ENCODE data around the gene EDC4.

Gene EDC4

GRCh38 chr16:67841816-67842508, 30.9 kb upstream of the EDC4 start, which contains the start of gene THAP11:
THAP11 (plus strand) TSS chr16:67842320; CDS start chr16:67842555, 235 bp downstream.
- peak within 1 kb of the TSS; percentile 95 for H3K4me3 ChIP-seq (ENCODE audit: low read depth, low read length)
- H3K27ac ChIP-seq, result peak within 1 kb of the TSS; percentile 96
- in situ Hi-C loops (cut with HindIII; ENCODE audit: low pct_ligation_motif_present, low sequenced_read_pairs), result no loop called here
- TF ChIP-seq, protein P1, sequence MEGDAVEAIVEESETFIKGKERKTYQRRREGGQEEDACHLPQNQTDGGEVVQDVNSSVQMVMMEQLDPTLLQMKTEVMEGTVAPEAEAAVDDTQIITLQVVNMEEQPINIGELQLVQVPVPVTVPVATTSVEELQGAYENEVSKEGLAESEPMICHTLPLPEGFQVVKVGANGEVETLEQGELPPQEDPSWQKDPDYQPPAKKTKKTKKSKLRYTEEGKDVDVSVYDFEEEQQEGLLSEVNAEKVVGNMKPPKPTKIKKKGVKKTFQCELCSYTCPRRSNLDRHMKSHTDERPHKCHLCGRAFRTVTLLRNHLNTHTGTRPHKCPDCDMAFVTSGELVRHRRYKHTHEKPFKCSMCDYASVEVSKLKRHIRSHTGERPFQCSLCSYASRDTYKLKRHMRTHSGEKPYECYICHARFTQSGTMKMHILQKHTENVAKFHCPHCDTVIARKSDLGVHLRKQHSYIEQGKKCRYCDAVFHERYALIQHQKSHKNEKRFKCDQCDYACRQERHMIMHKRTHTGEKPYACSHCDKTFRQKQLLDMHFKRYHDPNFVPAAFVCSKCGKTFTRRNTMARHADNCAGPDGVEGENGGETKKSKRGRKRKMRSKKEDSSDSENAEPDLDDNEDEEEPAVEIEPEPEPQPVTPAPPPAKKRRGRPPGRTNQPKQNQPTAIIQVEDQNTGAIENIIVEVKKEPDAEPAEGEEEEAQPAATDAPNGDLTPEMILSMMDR (IDR thresholded peaks at IDR 0.05; ENCODE audit: low read depth, low read length, missing control alignments), result peak; percentile 87
- no peaks in the 10 kb centered on the region for H3K36me3 ChIP-seq (replicated peaks)
- DNase-seq, result peak; percentile 87
- no peaks in the 10 kb centered on the region for H3K27me3 ChIP-seq (replicated peaks)

DNA sequence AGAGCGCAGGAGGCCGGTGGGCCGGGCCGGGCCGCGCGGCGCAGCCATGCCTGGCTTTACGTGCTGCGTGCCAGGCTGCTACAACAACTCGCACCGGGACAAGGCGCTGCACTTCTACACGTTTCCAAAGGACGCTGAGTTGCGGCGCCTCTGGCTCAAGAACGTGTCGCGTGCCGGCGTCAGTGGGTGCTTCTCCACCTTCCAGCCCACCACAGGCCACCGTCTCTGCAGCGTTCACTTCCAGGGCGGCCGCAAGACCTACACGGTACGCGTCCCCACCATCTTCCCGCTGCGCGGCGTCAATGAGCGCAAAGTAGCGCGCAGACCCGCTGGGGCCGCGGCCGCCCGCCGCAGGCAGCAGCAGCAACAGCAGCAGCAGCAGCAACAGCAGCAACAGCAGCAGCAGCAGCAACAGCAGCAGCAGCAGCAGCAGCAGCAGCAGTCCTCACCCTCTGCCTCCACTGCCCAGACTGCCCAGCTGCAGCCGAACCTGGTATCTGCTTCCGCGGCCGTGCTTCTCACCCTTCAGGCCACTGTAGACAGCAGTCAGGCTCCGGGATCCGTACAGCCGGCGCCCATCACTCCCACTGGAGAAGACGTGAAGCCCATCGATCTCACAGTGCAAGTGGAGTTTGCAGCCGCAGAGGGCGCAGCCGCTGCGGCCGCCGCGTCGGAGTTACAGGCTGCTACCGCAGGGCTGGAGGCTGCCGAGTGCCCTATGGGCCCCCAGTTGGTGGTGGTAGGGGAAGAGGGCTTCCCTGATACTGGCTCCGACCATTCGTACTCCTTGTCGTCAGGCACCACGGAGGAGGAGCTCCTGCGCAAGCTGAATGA, 30.1 kb upstream of the EDC4 start:
- DNase-seq, result peak; percentile 41
- TF ChIP-seq, protein P1 (IDR thresholded peaks at IDR 0.05; ENCODE audit: low read depth, low read length, missing control alignments), result peak; percentile 61
- in situ Hi-C loops (cut with HindIII; ENCODE audit: low pct_ligation_motif_present, low sequenced_read_pairs), result no loop called here
- Histone ChIP-seq H3K4me3 (ENCODE audit: low read depth, low read length) (peak overlapping the region; percentile 95), H3K36me3 (replicated peaks) (no peaks in the 10 kb centered on the region), H3K27me3 (replicated peaks) (no peaks in the 10 kb centered on the region), H3K27ac (peak overlapping the region; percentile 96)

DNA sequence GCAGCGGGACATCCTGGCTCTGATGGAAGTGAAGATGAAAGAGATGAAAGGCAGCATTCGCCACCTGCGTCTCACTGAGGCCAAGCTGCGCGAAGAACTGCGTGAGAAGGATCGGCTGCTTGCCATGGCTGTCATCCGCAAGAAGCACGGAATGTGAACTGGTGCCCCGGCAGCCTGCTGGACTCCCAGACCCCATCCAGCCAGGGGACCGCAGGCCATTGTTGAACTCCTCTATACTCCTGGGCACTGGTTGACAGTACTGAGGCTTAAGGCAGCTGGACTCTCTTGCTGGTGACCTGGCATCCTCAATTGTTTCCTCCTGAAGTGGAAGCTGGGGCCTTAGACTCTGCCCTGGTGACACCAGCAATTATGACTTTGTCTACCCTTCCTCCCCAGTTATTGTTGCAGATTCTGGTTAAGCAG, 29.5 kb upstream of the EDC4 start:
- Histone ChIP-seq H3K36me3 (replicated peaks) (no peaks in the 10 kb centered on the region), H3K4me3 (ENCODE audit: low read depth, low read length) (peak overlapping the region; percentile 95), H3K27ac (peak overlapping the region; percentile 96), H3K27me3 (replicated peaks) (no peaks in the 10 kb centered on the region)
- TF ChIP-seq, protein P1 (IDR thresholded peaks at IDR 0.05; ENCODE audit: low read depth, low read length, missing control alignments), result no peak
- no peak for DNase-seq
- in situ Hi-C loops (cut with HindIII; ENCODE audit: low pct_ligation_motif_present, low sequenced_read_pairs), result no loop called here

DNA sequence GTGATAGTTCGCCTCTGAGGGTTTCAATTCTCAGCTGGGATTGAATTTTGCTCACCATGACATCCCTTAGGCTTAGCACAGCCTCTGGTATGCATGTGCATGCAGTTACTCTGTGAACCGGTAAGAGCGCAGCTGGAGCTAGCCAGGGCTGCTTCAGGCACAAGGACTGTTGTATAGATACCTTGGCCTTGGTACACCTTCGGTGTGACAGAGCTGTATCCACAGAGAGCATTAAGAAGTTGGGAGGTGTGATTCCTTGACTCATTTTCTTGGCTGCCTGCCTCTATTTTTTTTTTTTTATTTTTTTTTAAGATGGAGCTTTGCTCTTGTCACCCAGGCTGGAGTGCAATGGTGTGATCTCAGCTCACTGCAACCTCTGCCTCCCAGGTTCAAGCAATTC, 28.4 kb upstream of the EDC4 start:
- H3K36me3 ChIP-seq (replicated peaks), result no peaks in the 10 kb centered on the region
- TF ChIP-seq, protein P1 (IDR thresholded peaks at IDR 0.05; ENCODE audit: low read depth, low read length, missing control alignments), result no peak
- H3K27me3 ChIP-seq (replicated peaks), result no peaks in the 10 kb centered on the region
- no peak overlapping the region for H3K27ac ChIP-seq
- H3K4me3 ChIP-seq (ENCODE audit: low read depth, low read length), result no peak overlapping the region
- in situ Hi-C loops (cut with HindIII; ENCODE audit: low pct_ligation_motif_present, low sequenced_read_pairs), result no loop called here
- DNase-seq, result no peak

GRCh38 chr16:67845291-67846062, 27.4 kb upstream of the EDC4 start:
- Histone ChIP-seq H3K27ac (peak overlapping the region; percentile 83), H3K27me3 (replicated peaks) (no peaks in the 10 kb centered on the region), H3K4me3 (ENCODE audit: low read depth, low read length) (peak overlapping the region; percentile 91), H3K36me3 (replicated peaks) (no peaks in the 10 kb centered on the region)
- DNase-seq, result no peak
- TF ChIP-seq, protein P1 (IDR thresholded peaks at IDR 0.05; ENCODE audit: low read depth, low read length, missing control alignments), result no peak
- in situ Hi-C loops (cut with HindIII; ENCODE audit: low pct_ligation_motif_present, low sequenced_read_pairs), result no loop called here
